ENCODE results near the gene HOXB1. TPM values are rescaled to one million over a fixed set of nuclear protein-coding genes. Genes with fewer than 3 reads are reported as not detected.

Gene HOXB1
- total RNA-seq, 1 experiment from 2014 or later, result not detected

DNA sequence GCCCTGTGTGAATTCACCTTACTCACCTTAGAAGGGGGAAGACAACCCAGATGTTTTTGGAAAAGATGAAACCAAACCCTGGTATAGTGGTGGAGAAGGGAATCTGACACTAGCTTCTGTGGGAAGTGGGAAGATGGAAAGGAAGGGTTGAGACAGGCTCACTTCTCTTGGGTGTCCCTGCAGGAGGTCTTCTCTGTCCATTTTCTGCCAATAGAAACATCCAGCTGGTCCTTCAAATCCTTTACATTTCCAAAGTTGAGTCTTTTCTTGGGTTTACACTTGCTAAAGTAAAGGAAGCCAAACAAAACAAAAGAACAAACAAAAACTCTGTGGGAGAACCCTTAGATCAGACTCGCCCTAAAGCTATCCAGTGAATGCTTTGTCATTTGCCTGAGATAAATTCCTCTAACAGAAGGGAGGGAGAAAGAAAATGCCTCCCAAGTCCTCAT is 10.2 kb downstream of the HOXB1 start:
- CTCF ChIA-PET, result interaction anchor here (0.6 kb wide), 1 partner anchor 169 kb away, joined by 3 read pairs; no protein-coding TSS in a partner anchor
- Histone ChIP-seq H3K4me1 (ENCODE audit: control insufficient read depth, insufficient read depth, low read length) (peaks cover 17% of the 10 kb centered on the region), H3K4me3 (ENCODE audit: low read depth in 2 of 2, low read length in 2 of 2) (no peak overlapping the region), H3K27ac (ENCODE audit: low read length) (no peak overlapping the region), H3K36me3 (ENCODE audit: control insufficient read depth, insufficient read depth, low read length) (no peaks in the 10 kb centered on the region), H3K27me3 (ENCODE audit: control insufficient read depth, insufficient read depth, low read length) (no peaks in the 10 kb centered on the region), H3K9me3 (ENCODE audit: control insufficient read depth, insufficient read depth, low read depth, low read length) (no peaks in the 10 kb centered on the region)
- DNase-seq (ENCODE audit: low read depth, low spot score), result no peak
- ATAC-seq, result no peak
- POLR2A ChIA-PET, result interaction anchor here (0.6 kb wide), 2 partner anchors 49 to 316 kb away, joined by 3 read pairs; no protein-coding TSS in a partner anchor
- in situ Hi-C loops (cut with HindIII; ENCODE audit: low pct_unique_long_range_greater_than_20kb, low sequenced_read_pairs), result no loop called here
- intact Hi-C loops (cut with micrococcal nuclease; ENCODE audit: unreplicated experiment), result no loop called here
- no peak for TF ChIP-seq CTCF (IDR thresholded peaks at IDR 0.05)
- TF ChIP-seq TCF7L2 (IDR thresholded peaks at IDR 0.05; ENCODE audit: low read depth, low read length), result no peak
- TF ChIP-seq POLR2AphosphoS5 (IDR thresholded peaks at IDR 0.05; ENCODE audit: low read depth, low read length), result no peak
- no peak for TF ChIP-seq SIN3A (IDR thresholded peaks at IDR 0.05; ENCODE audit: borderline replicate concordance, insufficient read depth, low read depth, low read length)
- TF ChIP-seq, protein P1, sequence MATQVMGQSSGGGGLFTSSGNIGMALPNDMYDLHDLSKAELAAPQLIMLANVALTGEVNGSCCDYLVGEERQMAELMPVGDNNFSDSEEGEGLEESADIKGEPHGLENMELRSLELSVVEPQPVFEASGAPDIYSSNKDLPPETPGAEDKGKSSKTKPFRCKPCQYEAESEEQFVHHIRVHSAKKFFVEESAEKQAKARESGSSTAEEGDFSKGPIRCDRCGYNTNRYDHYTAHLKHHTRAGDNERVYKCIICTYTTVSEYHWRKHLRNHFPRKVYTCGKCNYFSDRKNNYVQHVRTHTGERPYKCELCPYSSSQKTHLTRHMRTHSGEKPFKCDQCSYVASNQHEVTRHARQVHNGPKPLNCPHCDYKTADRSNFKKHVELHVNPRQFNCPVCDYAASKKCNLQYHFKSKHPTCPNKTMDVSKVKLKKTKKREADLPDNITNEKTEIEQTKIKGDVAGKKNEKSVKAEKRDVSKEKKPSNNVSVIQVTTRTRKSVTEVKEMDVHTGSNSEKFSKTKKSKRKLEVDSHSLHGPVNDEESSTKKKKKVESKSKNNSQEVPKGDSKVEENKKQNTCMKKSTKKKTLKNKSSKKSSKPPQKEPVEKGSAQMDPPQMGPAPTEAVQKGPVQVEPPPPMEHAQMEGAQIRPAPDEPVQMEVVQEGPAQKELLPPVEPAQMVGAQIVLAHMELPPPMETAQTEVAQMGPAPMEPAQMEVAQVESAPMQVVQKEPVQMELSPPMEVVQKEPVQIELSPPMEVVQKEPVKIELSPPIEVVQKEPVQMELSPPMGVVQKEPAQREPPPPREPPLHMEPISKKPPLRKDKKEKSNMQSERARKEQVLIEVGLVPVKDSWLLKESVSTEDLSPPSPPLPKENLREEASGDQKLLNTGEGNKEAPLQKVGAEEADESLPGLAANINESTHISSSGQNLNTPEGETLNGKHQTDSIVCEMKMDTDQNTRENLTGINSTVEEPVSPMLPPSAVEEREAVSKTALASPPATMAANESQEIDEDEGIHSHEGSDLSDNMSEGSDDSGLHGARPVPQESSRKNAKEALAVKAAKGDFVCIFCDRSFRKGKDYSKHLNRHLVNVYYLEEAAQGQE (IDR thresholded peaks at IDR 0.05; ENCODE audit: insufficient read depth in 1 of 2, low read depth in 2 of 2, low read length in 1 of 2), result no peak
- no TSS peak for BruUV-seq (replicated peaks)

DNA sequence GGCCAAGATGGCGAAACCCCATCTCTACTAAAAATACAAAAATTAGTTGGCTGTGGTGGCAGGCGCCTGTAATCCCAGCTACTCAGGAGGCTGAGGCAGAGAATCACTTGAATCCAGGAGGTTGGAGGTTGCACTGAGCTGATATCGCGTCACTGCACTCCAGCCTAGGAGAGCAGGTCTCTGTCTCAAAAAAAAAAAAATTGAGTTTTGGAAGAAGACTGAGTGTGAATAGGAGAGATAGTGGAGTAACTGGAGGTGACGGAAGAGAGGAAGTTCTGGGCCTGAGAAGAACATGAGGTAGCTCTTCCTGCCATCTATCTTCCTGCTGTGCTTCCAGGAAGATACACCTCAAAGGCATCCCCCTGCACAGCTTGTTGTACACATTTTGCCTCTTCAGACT is 11.4 kb downstream of the HOXB1 start:
- intact Hi-C loops (cut with micrococcal nuclease; ENCODE audit: unreplicated experiment) (no loop called here), in situ Hi-C loops (cut with HindIII; ENCODE audit: low pct_unique_long_range_greater_than_20kb, low sequenced_read_pairs) (no loop called here)
- ChIA-PET CTCF (interaction anchor here (0.5 to 0.7 kb wide), 3 partner anchors 168 to 260 kb away, joined by 3 to 5 read pairs (median 5); no protein-coding TSS in a partner anchor), POLR2A (no interaction called here)
- no peak for TF ChIP-seq SIN3A (IDR thresholded peaks at IDR 0.05; ENCODE audit: borderline replicate concordance, insufficient read depth, low read depth, low read length)
- TF ChIP-seq TCF7L2 (IDR thresholded peaks at IDR 0.05; ENCODE audit: low read depth, low read length), result no peak
- TF ChIP-seq CTCF (IDR thresholded peaks at IDR 0.05), result no peak
- TF ChIP-seq, protein P1 (IDR thresholded peaks at IDR 0.05; ENCODE audit: insufficient read depth in 1 of 2, low read depth in 2 of 2, low read length in 1 of 2), result no peak
- TF ChIP-seq POLR2AphosphoS5 (IDR thresholded peaks at IDR 0.05; ENCODE audit: low read depth, low read length), result no peak
- no peaks in the 10 kb centered on the region for H3K36me3 ChIP-seq (ENCODE audit: control insufficient read depth, insufficient read depth, low read length)
- no TSS peak for BruUV-seq (replicated peaks)
- no peak overlapping the region for H3K4me3 ChIP-seq (ENCODE audit: low read depth in 2 of 2, low read length in 2 of 2)
- ATAC-seq (no peak), DNase-seq (ENCODE audit: low read depth, low spot score) (no peak)
- H3K4me1 ChIP-seq (ENCODE audit: control insufficient read depth, insufficient read depth, low read length), result peaks cover 17% of the 10 kb centered on the region
- no peaks in the 10 kb centered on the region for H3K27me3 ChIP-seq (ENCODE audit: control insufficient read depth, insufficient read depth, low read length)
- no peaks in the 10 kb centered on the region for H3K9me3 ChIP-seq (ENCODE audit: control insufficient read depth, insufficient read depth, low read depth, low read length)
- H3K27ac ChIP-seq (ENCODE audit: low read length), result no peak overlapping the region
